CD4-positive, alpha-beta T cell (primary cell): ENCODE data around the gene ATG3. TPM values are rescaled to one million over a fixed set of nuclear protein-coding genes. Genes with fewer than 3 reads are reported as not detected.
"Not testable (repeated sequence)": the region's sequence is repeated elsewhere in the genome, so short reads cannot be mapped to it uniquely, and the experiment has no call there.

Experiments
- ATAC-seq: fragments of 200-7000 bp; cut with Tn5 transposase; one replicate; pipeline ENCODE4 v1.10.0; 2022; ENCODE audit warnings: mild to moderate bottlenecking; ENCODE audit not compliant: poor library complexity
- CTCF ChIA-PET: fragments of 350-600 bp; sonication (Branson Sonifier 250); formaldehyde crosslinking; loops from one replicate; lab custom pipeline; 2021; ENCODE audit warnings: antibody characterized with exemption, inconsistent platforms; lab: Charles Lee
- POLR2A ChIA-PET: fragments of 350-600 bp; sonication (Branson Sonifier 250); formaldehyde crosslinking; loops from one replicate; lab custom pipeline; 2021; ENCODE audit warnings: antibody characterized with exemption, inconsistent platforms; lab: Charles Lee
- DNase-seq, 14 experiments: peaks; one replicate each; pipeline ENCODE4 v3.0.0-alpha.2; 2013 to 2020; ENCODE audit warnings: mixed read lengths in 2 of 14
- H3K27ac ChIP-seq, 2 donors: one replicate each; pipeline versions ENCODE4 v1.5.1 to v1.7.0; 2013; ENCODE audit warnings: low read length in 2 of 2, low read depth in 1 of 2, mild to moderate bottlenecking in 1 of 2
- H3K27me3 ChIP-seq, 2 experiments: 1 replicate in 1 of 2; 2 replicates in 1 of 2; pipeline versions ENCODE4 v1.6.1 to v1.7.0; 2013; ENCODE audit warnings: low read length in 2 of 2, control low read depth in 1 of 2, mild to moderate bottlenecking in 1 of 2, moderate library complexity in 1 of 2; ENCODE audit not compliant: insufficient read depth in 2 of 2, control insufficient read depth in 1 of 2
- H3K36me3 ChIP-seq: one replicate; pipeline ENCODE4 v1.6.1; 2013; ENCODE audit warnings: low read length, control low read depth; ENCODE audit not compliant: insufficient read depth
- H3K4me1 ChIP-seq: one replicate; pipeline ENCODE4 v1.6.1; 2013; ENCODE audit warnings: low read length, control low read depth; ENCODE audit not compliant: insufficient read depth
- H3K4me3 ChIP-seq: one replicate; pipeline ENCODE4 v1.5.1; 2013; ENCODE audit warnings: mild to moderate bottlenecking, low read length, moderate library complexity
- H3K9me3 ChIP-seq, 2 experiments: 1 replicate in 1 of 2; 2 replicates in 1 of 2; pipeline versions ENCODE4 v1.6.1 to v1.7.0; 2013; ENCODE audit warnings: low read length in 2 of 2, mild to moderate bottlenecking in 2 of 2, control low read depth in 1 of 2, moderate library complexity in 1 of 2; ENCODE audit not compliant: control insufficient read depth in 1 of 2, insufficient read depth in 1 of 2
- H3K27ac Mint-ChIP-seq: one replicate; pipeline ENCODE4 v1.8.0; 2020; ENCODE audit warnings: mixed read lengths
- H3K27me3 Mint-ChIP-seq: one replicate; pipeline ENCODE4 v1.8.0; 2021; ENCODE audit warnings: mixed read lengths
- H3K36me3 Mint-ChIP-seq: one replicate; pipeline ENCODE4 v1.8.0; 2021; ENCODE audit warnings: low read depth, mixed read lengths
- H3K4me1 Mint-ChIP-seq: one replicate; pipeline ENCODE4 v1.8.0; 2021; ENCODE audit warnings: low read depth, mixed read lengths
- H3K4me3 Mint-ChIP-seq: one replicate; pipeline ENCODE4 v1.8.0; 2020; ENCODE audit warnings: mild to moderate bottlenecking, mixed read lengths
- H3K9me3 Mint-ChIP-seq: one replicate; pipeline ENCODE4 v1.8.0; 2020; ENCODE audit warnings: mixed read lengths
- CTCF ChIP-seq: fragments of 200-600 bp; IDR thresholded peaks from one replicate; pipeline ENCODE4 v1.8.0; 2022; ENCODE audit warnings: antibody characterized with exemption, mild to moderate bottlenecking
- intact Hi-C, 2 experiments: fragments of 100-400 bp; cut with DNase I in 1 of 2; cut with micrococcal nuclease in 1 of 2; formaldehyde crosslinking; loops; one replicate each; pipeline versions ENCODE4 v1.15.1 to v1.9.0; 2023 to 2025; cut with DNase I, micrococcal nuclease
- total RNA-seq, 174 experiments: library from RNA in 2 of 174; stranded (reverse) in 2 of 174; gene quantifications; one replicate each; pipeline ENCODE4 v1.2.3 and lab custom pipeline; 2021 to 2026

Gene ATG3
- total RNA-seq, 2 experiments from 2014 or later, result 43.3 to 43.8 TPM

GRCh38 chr3:112530573-112530972 lies 31.2 kb downstream of the ATG3 start:
- H3K36me3 ChIP-seq, result peaks cover 73% of the 10 kb centered on the region
- H3K36me3 Mint-ChIP-seq, result peaks cover 82% of the 10 kb centered on the region
- intact Hi-C loops, result loop anchor here in 1 of 2 experiments (2.0 to 5.0 kb wide), 3 partner anchors 203 to 394 kb away; no protein-coding TSS in a partner anchor

GRCh38 chr3:112524127-112524526 lies 37.6 kb downstream of the ATG3 start:
- CTCF ChIA-PET, H3K4me3 Mint-ChIP-seq, intact Hi-C loops, H3K4me1 ChIP-seq, ATAC-seq, H3K4me1 Mint-ChIP-seq, POLR2A ChIA-PET, H3K4me3 ChIP-seq, H3K27ac Mint-ChIP-seq, DNase-seq, H3K27ac ChIP-seq, H3K27me3 Mint-ChIP-seq, H3K27me3 ChIP-seq, H3K9me3 Mint-ChIP-seq, H3K9me3 ChIP-seq: not testable (repeated sequence)
- H3K36me3 Mint-ChIP-seq, result peaks cover 31% of the 10 kb centered on the region
- peaks cover 26% of the 10 kb centered on the region for H3K36me3 ChIP-seq

More at GRCh38 chr3:112530573-112530972, 31.2 kb downstream of the ATG3 start:
- Histone ChIP-seq H3K4me3 (no peak overlapping the region), H3K9me3 (no peaks in the 10 kb centered on the region), H3K27me3 (no peaks in the 10 kb centered on the region), H3K4me1 (no peaks in the 10 kb centered on the region), H3K27ac (no peak overlapping the region)
- ATAC-seq (no peak), DNase-seq (no peak)
- Mint-ChIP-seq H3K4me3 (no peak overlapping the region), H3K9me3 (no peaks in the 10 kb centered on the region), H3K27me3 (no peaks in the 10 kb centered on the region), H3K4me1 (no peaks in the 10 kb centered on the region), H3K27ac (no peak overlapping the region)
- ChIA-PET CTCF (interaction anchor here (0.7 to 1.2 kb wide), 2 partner anchors 173 to 237 kb away, joined by 3 to 5 read pairs; no protein-coding TSS in a partner anchor), POLR2A (interaction anchor here (1.3 kb wide), 1 partner anchor 237 kb away, joined by 4 read pairs; no protein-coding TSS in a partner anchor)
- TF ChIP-seq CTCF, result no peak

GRCh38 chr3:112519424-112520001 lies 42.2 kb downstream of the ATG3 start:
- Mint-ChIP-seq H3K9me3 (no peaks in the 10 kb centered on the region), H3K4me3 (no peak overlapping the region), H3K27me3 (no peaks in the 10 kb centered on the region), H3K36me3 (peaks cover 5% of the 10 kb centered on the region), H3K4me1 (peaks cover 20% of the 10 kb centered on the region), H3K27ac (no peak overlapping the region)
- DNase-seq, result peak in 5 of 14 experiments; percentile 26 to 81 (median 75)
- Histone ChIP-seq H3K4me1 (no peaks in the 10 kb centered on the region), H3K9me3 (no peaks in the 10 kb centered on the region), H3K27ac (no peak overlapping the region), H3K4me3 (no peak overlapping the region), H3K36me3 (no peaks in the 10 kb centered on the region), H3K27me3 (no peaks in the 10 kb centered on the region)
- ChIA-PET CTCF (interaction anchor here (1.0 to 2.2 kb wide), 3 partner anchors 226 to 408 kb away, joined by 3 to 8 read pairs (median 6); no protein-coding TSS in a partner anchor), POLR2A (interaction anchor here (0.9 to 1.0 kb wide), 2 partner anchors 55 to 225 kb away, joined by 3 read pairs; partner anchors contain the start of gene SLC9C1)
- intact Hi-C loops, result loop anchor here (1.0 to 2.0 kb wide), 7 partner anchors 21 to 408 kb away; partner anchors contain the start of genes BTLA (in 1 of the 2) and SLC9C1 (in 1 of the 2)
- ATAC-seq, result peak; percentile 97
- peak; percentile 74 for TF ChIP-seq CTCF

- H3K36me3 ChIP-seq, H3K4me3 Mint-ChIP-seq, H3K36me3 Mint-ChIP-seq, H3K27ac Mint-ChIP-seq, H3K27me3 ChIP-seq, H3K27ac ChIP-seq, H3K4me1 ChIP-seq, H3K9me3 ChIP-seq, H3K9me3 Mint-ChIP-seq, H3K4me3 ChIP-seq, H3K27me3 Mint-ChIP-seq: not testable (repeated sequence)
- ChIA-PET CTCF (interaction anchor here (1.1 to 2.2 kb wide), 3 partner anchors 380 to 407 kb away, joined by 4 to 6 read pairs (median 4); no protein-coding TSS in a partner anchor), POLR2A (interaction anchor here (0.9 to 1.1 kb wide), 3 partner anchors 20 to 225 kb away, joined by 3 to 4 read pairs (median 3); partner anchors contain the start of genes BTLA and SLC9C1)
- intact Hi-C loops, result loop anchor here (1.0 to 2.0 kb wide), 5 partner anchors 20 to 408 kb away; partner anchors contain the start of gene BTLA (in 1 of the 2)
- peak in 2 of 14 experiments; percentile 27 to 43 for DNase-seq
- ATAC-seq, result peak; percentile 25
- peaks cover 20% of the 10 kb centered on the region for H3K4me1 Mint-ChIP-seq
Observed at GRCh38 chr3:112518970-112519369, 42.8 kb downstream of the ATG3 start.
